HG03025 (cell line): ENCODE measurements around the gene HMX1.

Experiments used
- ATAC-seq: cut with Tn5 transposase; IDR thresholded peaks from one replicate; pipeline ENCODE4 v1.9.1; 2021; ENCODE audit warnings: mild to moderate bottlenecking, moderate library complexity; ENCODE audit not compliant: unreplicated experiment, low FRiP score

Gene HMX1

GRCh38 chr4:8870647-8871416 is 807 bp downstream of the HMX1 start:
- no peak for ATAC-seq

DNA sequence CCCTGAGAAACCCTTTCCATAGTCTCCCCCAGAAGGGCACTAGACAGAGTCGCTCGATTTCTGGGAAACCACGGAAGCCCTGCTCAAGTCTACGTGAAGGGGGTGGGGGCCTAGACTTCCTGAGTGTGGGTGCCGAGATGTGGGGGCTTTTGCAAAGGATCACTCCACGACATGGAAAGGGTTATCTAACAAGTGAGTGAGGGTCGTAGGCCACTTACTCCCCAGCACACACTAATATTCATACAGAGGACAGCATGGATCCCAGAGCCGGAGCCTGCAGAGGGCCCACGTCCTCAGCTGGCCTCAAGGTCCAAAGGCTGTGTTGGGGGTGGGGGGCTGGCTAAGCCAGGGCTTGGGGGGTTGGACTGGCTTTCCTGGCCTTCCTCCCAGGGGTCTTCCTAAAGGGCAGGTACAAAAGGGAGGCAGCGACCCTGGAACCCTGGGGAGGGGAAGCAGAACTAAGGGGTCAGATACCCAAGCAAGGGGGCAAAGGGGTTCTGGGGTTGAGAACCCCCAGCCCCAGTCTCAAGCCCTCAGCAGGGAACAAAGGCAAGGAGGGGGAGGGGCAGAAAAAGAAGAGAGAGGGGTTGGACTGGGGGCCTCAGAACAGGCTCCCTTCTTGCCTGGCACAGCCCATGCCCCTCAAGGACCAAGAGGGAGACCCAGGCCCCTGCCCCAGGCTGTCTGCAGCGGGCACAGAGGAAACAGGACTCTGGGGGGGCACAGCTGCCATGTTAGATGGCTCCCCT is 1.6 kb downstream of the HMX1 start:
- no peak for ATAC-seq

GRCh38 chr4:8869002-8869897 is 2.4 kb downstream of the HMX1 start:
- no peak for ATAC-seq

- ATAC-seq, result no peak
These were observed 3.2 kb downstream of the HMX1 start for GRCh38 chr4:8868321-8869001.

- ATAC-seq, result no peak
These were observed 3.9 kb downstream of the HMX1 start for GRCh38 chr4:8867624-8868320.

DNA sequence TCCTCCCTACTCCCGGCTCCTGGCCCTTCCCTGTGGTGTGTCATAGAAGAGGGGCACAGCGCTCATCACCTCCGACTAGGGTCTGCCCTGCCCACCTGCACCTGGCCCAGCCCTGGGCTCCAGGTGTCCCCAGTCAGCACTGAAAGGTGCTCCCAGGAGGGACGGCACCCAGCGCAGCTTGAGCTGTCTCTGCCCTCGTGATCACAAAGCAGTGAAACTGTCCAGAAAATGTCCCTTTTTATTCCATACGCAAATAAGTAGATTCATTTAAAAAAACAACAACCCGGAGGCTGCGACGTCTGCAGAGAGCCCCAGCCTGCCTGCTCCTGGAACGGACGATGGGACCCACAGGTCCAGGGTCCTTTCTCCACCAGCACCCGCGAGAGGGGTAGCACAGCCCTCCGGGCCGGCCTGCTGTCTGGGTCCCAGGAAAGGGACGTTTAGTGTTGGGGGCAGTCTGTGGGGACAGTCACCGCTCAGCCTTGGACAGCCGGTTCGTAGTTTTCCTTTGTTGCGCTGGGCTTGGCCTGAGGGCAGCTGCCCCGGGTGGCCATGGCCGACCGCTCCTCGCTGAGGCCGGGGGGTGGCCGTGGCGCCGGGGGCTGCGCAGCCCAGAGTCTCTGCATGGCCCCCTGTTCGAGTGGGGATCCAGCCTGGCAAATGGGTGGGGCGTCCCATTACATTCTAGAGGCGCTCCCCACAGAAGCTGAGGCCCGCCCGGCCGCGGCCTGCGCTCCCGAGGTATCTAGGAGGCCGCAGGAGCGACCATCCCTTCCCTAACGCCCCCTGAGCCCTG is 4.6 kb downstream of the HMX1 start:
- no peak for ATAC-seq

DNA sequence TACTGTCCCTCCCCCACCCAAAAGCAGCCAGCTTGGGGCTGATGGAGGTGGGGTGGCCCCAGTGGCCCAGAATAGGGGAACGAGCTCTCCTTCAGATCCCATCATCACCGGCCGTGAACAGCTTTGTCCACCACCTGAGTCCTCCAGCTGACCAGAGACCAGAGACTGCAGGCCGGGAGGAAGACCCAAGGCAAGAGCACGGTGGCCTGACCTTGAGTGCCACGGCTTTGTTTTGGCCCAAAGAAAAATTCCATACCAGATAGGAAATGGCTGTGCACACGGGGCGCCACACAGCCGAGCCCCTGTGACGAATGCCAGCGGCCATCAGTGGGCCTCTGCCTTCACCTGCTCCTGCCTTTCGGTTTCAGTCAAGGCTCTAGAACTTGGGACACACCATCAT is 5.2 kb downstream of the HMX1 start:
- ATAC-seq, result no peak

- no peak for ATAC-seq
These were observed 5.8 kb downstream of the HMX1 start for GRCh38 chr4:8865681-8866310.

GRCh38 chr4:8864912-8865680 is 6.5 kb downstream of the HMX1 start:
- no peak for ATAC-seq

DNA sequence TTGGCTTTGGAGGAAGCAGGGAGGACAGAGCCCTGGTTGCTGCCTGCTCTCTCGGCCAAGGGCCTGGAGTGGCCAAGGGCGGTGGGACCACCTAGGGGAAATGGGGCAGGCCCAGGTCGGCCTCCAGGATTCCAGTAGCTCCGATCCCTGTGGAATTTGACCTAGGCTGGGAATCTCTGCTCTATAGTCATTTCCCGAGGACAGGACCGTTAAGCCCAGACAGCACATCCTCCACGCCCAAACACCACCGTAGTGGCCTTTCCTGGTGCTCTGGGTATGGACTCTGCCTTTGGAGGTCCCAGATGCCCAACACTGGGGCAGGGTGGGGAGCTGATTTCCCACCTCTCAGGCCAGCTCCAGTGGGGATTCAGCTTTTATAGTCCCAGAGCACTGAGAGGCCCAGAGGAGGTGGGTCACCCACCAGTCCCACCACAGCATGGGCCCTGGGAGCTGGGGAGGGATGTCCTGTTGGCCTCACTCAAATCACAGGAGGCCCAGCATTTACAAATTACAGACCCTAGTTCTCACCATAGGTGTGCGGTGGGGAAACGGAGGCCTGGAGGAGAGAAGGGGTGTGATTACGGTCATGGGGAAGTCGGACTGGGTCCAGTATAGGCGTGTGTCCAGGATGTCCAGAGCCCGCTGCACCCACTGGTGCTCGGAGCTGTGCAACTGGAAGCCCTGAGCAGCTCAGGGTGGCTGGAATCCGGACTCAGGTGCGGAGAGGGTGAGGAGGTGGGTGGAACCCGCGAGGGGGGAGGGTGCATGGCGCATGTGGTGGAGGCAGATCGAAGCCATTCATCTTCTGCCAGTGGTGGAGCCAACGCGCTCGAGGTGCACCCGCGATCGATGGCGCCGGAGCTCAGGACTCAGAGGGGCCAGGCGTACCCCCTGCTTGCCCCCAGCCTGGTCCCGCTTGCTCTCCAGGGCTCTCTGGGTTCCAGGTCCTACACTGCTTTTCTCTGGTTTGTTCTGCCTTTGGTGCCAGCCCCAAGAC is 7.7 kb downstream of the HMX1 start:
- ATAC-seq, result no peak

- ATAC-seq, result no peak
These were observed 8.6 kb downstream of the HMX1 start for GRCh38 chr4:8862800-8863685.

DNA sequence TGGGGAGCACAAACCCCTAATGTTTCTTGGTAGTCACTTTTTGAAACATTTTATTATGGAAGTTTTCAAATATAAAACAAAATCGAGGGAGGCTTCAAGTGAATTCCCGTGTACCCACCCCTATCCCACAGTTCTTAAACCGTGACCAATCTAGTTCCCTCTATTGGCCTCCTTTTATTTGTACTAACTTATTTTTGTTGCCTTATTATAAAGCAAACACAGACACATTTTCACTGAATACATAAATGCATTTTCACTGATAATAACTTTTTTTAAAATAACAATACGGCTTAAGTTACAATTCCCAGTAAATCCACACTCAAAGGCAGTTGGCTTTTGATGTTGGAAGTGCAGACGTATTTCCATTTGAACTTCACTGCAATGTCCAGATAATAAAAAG is 9.3 kb downstream of the HMX1 start:
- ATAC-seq, result no peak

DNA sequence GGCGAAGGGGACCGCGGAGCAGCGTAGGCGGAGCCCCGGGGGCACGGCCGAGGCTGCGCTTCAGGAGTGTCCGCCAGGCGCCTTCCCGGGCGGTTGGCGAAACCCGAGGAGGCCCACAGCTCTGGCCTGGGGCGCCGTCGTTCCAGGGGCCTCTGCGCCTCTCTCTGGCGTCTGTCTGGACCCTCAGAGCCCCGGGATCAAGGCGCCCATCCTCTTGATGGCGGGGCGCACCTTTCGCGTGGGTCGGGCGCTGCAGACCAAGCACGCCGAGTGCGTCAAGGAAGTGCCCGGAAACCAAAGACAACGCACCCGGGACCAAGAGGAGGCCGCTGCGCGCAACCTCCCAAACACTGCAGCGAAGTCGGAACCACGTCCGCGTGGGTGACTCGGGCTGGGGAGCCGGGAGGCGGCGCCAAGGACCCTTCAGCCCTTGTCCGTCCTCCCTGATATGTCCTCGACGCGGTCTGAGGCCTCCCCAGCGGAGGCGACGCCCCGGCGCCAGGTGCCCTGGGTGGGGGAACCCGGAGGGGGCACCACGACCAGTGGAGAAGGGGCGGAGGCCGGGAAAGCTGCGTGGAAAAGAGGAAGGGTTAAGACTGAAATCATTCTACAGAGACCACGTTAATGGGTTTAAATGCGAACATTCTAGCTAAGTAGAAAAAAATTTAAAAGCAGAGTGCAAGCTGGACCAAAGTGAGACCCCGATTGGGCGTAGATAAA is 9.9 kb downstream of the HMX1 start:
- no peak for ATAC-seq

- ATAC-seq, result no peak
These were observed 10.6 kb downstream of the HMX1 start for GRCh38 chr4:8860892-8861575.
